ENCODE results near the gene MSANTD1.

GRCh38 chr4:3283916-3284315 is 35.0 kb downstream of the MSANTD1 start:
- TF ChIP-seq EZH2 (IDR thresholded peaks at IDR 0.05; ENCODE audit: low read depth, low read length, severe bottlenecking) (no peak), JUND (IDR thresholded peaks at IDR 0.05; ENCODE audit: low read length) (no peak), POLR2A (IDR thresholded peaks at IDR 0.05; ENCODE audit: control extremely low read depth in 1 of 2, low read depth in 2 of 2, low read length in 2 of 2) (no peak), TBP (IDR thresholded peaks at IDR 0.05; ENCODE audit: low read depth, low read length) (no peak), SRF (IDR thresholded peaks at IDR 0.05; ENCODE audit: low read depth, low read length) (no peak), CBX8 (IDR thresholded peaks at IDR 0.05; ENCODE audit: borderline replicate concordance, low read depth, low read length) (no peak), GABPA (IDR thresholded peaks at IDR 0.05; ENCODE audit: borderline replicate concordance, insufficient read depth, low read length) (no peak), ATF2 (IDR thresholded peaks at IDR 0.05; ENCODE audit: low read length) (no peak), SUZ12 (IDR thresholded peaks at IDR 0.05; ENCODE audit: low read length) (no peak), CEBPB (IDR thresholded peaks at IDR 0.05; ENCODE audit: low read depth, low read length) (no peak), TEAD4 (IDR thresholded peaks at IDR 0.05; ENCODE audit: low read depth, low read length) (no peak)
- TF ChIP-seq, protein P1, sequence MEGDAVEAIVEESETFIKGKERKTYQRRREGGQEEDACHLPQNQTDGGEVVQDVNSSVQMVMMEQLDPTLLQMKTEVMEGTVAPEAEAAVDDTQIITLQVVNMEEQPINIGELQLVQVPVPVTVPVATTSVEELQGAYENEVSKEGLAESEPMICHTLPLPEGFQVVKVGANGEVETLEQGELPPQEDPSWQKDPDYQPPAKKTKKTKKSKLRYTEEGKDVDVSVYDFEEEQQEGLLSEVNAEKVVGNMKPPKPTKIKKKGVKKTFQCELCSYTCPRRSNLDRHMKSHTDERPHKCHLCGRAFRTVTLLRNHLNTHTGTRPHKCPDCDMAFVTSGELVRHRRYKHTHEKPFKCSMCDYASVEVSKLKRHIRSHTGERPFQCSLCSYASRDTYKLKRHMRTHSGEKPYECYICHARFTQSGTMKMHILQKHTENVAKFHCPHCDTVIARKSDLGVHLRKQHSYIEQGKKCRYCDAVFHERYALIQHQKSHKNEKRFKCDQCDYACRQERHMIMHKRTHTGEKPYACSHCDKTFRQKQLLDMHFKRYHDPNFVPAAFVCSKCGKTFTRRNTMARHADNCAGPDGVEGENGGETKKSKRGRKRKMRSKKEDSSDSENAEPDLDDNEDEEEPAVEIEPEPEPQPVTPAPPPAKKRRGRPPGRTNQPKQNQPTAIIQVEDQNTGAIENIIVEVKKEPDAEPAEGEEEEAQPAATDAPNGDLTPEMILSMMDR (IDR thresholded peaks at IDR 0.05; ENCODE audit: control extremely low read depth in 1 of 3, insufficient read depth in 1 of 3, low read depth in 1 of 3, low read length in 3 of 3): no peak

Measured in H1 (cell line).